NCI-H1417 (cell line): Measurements from ENCODE around the gene APC2.

Experiments used
- DNase-seq, 3 experiments: peaks; one replicate each; lab custom pipeline; 2025; lab: John Stamatoyannopoulos, UW

The APC2 gene, protein sequence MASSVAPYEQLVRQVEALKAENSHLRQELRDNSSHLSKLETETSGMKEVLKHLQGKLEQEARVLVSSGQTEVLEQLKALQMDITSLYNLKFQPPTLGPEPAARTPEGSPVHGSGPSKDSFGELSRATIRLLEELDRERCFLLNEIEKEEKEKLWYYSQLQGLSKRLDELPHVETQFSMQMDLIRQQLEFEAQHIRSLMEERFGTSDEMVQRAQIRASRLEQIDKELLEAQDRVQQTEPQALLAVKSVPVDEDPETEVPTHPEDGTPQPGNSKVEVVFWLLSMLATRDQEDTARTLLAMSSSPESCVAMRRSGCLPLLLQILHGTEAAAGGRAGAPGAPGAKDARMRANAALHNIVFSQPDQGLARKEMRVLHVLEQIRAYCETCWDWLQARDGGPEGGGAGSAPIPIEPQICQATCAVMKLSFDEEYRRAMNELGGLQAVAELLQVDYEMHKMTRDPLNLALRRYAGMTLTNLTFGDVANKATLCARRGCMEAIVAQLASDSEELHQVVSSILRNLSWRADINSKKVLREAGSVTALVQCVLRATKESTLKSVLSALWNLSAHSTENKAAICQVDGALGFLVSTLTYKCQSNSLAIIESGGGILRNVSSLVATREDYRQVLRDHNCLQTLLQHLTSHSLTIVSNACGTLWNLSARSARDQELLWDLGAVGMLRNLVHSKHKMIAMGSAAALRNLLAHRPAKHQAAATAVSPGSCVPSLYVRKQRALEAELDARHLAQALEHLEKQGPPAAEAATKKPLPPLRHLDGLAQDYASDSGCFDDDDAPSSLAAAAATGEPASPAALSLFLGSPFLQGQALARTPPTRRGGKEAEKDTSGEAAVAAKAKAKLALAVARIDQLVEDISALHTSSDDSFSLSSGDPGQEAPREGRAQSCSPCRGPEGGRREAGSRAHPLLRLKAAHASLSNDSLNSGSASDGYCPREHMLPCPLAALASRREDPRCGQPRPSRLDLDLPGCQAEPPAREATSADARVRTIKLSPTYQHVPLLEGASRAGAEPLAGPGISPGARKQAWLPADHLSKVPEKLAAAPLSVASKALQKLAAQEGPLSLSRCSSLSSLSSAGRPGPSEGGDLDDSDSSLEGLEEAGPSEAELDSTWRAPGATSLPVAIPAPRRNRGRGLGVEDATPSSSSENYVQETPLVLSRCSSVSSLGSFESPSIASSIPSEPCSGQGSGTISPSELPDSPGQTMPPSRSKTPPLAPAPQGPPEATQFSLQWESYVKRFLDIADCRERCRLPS (N-terminal part only)

GRCh38 chr19:1449467-1450442 lies at the start of gene APC2:
TSS of gene APC2 (plus strand) at chr19:1450121. CDS start at chr19:1453002, 2,881 bp downstream.
- DNase-seq = peak; percentile 30 to 97 (median 96)

DNA sequence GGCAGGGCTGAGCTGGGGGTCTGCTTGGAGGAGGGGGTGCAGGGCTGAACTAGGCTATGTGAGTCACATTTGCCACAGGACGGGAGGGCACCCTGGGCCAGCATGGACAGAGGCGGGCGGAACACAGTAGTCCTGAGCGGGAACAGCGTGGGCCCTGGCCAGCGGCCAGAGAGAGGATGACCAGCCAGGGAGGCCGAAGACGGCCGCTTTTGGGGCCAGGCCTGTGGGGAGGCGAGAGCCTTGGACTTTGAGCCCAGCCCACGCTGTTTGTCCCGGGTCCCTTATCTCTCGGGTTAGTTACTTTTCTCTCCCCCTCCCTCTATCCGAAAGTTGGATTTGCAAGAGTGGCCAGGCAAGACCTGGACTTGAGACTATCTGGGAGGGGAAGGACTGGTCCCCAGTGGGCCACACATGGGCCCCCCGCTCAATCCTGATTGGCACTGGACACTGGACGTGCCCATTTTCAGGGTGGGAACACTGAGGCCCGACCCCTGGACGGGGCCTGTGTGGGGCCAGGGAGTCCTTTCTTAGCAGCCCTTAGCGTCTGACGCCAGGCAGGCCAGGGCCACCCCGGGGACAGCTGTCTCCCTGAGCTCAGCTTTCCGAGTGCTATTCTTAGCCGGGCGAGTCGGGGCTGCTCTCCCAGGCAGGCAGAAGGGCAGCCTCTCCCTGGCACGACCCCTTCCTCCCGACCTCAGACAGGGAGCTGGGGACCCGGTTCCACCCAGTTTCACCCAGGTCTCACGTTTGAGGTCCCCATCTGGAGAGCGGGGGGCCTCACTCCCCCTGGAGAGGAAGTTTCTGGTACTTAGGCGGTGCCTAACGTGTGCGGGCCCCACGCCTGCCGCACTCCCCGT lies 49.4 kb upstream of the APC2 start:
- DNase-seq = peak; percentile 32 to 71 (median 55)

DNA sequence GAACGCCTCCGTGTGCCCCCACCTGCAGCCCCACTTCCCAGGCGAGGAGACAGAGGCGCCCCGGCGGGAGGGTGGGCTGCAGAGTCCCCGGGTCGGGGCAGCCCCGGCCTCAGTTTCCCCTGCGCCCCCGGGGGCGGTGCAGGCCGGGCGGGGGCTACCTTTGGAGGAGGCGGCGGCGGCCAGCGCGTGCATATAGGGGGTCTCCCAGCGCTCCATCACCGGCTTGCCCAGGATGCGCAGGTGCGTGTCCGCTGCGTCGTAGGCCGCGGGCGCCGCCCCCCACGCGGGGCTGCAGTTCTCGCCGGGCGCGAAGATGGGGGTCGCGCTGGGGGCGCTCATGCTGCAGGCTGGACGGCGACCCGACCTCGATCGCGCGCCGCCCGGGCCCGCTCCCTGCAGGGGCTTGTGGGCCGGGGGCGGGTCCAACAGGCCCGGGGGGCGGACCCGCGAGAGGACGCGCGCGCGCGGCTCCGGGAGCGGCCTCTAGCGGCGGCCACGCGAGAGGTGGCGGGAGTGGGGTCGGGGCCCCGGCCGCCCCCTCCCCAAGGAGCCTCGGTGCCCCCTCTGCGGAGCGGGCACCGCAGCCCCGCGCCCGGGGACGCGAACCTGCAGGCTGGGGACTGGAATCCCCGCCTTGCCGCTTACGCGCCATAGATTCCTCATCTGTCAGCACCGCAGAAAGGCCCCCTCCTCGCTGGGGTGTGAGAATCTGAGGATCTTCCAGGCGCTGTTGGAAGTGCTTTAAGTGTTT lies 48.6 kb upstream of the APC2 start, which contains the start of gene GAMT:
Gene GAMT, minus strand, starts transcription at position 405 of the 751 bp plus-strand sequence. Its CDS starts 66 bp downstream, at position 339.
- DNase-seq = peak; percentile 70 to 73 (median 71)

DNA sequence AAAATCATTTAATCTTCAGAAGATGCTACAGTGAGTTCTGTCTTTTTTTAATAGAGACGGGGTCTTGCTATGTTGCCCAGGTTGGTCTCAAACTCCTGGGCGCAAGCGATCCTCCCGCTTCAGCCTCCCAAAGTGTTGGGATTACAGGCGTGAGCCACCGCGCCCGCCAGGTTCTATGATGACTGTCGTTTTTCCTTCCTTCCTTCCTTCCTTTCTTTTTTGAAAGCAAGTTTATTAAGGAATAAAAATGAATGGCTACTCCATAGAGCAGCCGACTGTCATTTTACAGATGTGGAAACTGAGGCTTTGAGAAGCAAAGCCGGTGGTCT lies 48.1 kb upstream of the APC2 start:
- no peak for DNase-seq

DNA sequence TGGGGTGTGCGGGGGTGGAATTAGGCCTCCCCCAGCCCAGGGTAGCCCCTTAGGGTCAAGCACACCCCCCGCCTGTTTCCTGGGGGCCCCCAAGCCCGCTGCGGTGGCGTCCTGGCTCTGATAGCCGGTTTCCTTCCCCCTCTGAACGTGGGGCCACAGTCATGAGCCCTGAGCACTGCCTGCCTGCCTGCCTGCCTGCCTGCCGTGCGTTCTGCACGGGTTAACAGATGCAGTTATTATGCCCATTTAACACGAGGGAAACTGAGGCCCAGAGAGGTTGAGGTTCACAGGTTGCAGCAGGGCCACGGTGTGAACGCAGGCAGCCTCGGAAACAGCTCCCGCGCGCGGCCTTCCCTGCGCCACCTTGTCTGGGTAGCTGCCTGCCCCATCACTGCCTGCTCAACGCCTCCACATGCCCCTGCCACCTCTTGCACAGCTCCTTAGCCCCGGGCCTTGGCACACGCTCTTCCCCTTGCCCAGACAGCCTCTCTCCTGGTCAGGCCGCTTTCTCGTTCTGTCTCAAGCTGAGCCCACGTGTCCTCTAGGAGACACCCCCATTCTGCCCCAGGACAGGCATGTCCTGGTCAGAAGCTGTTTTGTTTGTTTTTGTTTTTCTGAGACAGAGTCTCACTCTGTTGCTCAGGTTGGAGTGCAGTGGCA lies 47.4 kb upstream of the APC2 start:
- no peak for DNase-seq

GRCh38 chr19:1406774-1407527 lies 43.0 kb upstream of the APC2 start:
- peak; percentile 99 to 100 (median 99) for DNase-seq

DNA sequence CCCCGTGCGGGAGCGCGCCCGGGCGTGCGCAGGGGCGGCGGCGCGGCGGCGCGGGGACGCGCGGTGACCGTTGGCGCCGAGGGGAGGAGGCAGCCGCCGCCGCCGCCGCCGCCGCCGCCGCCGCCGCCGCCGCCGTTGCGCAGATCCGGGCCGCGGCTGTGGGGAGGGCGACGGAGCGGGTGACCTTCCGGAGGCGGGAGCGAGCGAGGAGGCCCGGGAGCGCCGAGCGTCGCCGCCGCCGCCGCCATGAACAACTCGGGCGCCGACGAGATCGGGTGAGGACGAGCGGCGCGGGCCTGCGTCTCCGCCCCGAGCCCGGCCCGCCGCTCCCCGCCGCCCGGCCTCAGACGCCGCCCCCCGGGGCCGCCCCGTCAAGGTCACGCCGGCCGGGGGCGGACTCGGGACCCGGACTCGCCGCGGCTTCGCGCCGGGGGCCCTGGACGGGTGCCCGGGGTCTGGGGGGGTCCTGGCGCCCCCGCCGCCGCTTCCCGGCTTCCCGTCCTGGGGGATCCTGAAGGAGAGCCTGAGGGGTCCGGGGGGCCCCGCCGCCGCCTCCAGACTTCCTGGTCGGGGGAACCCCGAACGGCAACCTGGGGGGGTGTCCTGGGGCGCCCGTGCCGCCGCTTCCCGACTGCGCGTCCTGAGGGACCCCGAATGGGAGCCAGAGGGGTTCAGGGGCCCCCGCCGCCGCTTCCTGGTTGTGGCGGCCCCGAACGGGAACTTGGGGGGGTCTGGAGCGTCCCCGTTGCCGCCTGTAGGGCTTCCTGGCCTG lies 42.2 kb upstream of the APC2 start, which contains the start of gene DAZAP1:
Gene DAZAP1, plus strand, starts transcription at position 59 of the 772 bp plus-strand sequence. Its CDS starts 188 bp downstream, at position 247.
- DNase-seq = peak in 2 of 3 experiments; percentile 45 to 55

DNA sequence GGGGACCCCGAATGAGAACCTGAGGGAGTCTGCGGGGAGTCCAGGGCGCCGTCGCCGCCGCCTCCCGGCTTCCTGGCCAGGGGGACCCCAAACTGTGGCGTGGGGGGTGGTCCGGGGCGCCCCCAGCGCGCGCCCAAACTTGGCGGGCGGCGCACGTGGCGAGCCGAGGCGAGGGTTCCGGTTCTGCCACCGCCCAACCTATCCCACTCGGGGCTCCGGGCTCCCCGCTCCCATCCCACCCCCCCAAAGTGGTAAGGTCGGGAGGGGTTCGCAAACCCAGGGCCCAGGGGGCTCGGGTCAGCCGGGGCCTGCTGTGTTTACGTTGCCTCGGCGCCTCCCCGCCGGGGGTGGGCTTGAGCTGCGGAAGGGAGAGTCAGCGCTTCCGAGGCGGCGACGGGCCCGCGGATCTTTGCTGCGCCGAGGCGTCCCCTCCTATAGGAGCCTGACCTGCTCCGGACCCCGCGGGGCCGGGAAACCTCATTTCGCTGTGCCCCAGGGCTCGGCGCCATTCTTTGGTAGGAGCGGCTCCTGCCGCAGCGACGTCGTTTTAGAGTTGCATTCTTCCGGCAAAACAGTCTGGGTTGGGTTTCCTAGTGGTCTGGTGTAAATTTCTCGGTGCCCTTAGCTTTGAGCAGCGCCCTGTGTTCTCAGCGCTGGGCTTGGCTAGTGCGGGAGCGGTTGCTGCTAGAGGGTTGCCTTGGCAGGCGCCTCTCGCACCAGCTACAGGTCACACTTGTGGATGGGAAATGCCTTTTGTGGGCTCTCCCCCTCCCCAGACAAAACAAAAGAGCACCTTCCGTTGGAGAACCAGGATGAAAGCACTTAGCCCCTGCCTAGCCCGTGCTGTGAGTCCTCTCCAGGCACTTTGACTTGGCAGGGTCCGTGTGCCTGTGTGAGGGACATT lies 41.4 kb upstream of the APC2 start:
- DNase-seq = peak; percentile 34 to 58 (median 54)

DNA sequence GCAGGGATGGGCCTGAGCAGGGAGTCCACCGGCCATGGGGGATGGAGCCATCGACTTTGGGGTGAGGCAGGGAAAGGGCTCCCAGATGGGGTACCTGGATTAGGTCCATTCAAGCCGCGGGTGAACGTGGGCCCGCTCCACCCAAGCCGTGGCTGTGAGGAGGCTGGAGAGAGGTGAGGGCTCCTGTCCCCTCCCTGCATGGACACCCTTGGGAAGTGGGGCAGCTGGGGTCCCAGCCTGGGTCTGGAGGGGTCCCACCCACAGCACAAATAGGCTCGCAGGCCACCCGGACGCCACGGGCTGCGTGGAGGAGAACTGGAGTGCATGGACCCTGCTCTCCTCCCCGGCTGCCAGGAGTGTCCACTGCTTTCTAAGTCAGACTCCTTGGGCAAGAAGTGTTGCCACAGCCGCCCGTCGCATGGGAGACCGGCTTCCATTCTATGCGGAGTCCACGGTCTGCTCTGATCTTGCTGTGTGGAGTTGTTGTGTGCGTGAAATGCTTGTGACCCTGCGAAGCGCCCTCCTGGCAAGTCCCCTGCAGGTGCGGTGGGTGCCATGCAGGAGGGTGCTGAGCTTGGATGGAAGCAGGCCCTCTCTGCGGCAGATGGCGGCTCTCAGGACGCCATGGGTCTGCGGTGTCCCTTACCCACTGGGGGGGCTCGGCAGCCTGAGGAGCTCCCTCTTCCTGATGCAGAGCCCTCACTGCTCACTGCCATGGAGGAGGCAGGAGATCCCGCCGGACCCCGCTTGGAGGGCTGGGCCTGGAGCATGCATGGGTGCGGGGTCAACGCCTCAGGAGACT lies 40.5 kb upstream of the APC2 start:
- DNase-seq = no peak

GRCh38 chr19:1410136-1410786 lies 39.7 kb upstream of the APC2 start:
- DNase-seq = no peak

DNA sequence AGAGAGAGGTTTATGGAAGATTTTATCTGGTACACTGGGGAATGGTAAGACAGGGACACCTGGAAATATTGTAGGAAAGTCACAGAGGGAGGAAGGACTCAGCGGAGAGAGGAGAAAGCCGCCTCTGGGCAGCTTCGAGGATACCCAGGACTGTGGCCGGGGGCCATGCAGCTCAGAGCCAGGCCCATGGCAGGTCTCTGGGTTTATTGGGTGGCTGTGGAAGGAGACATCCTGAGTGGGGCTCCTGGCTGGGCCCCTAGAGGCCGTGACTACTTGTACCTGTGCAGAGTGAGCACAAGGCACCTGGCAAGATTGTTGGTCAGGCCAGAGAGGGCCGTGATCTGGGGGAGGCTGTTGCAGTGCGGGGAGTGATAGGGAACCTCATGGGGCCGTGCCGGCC lies 39.1 kb upstream of the APC2 start:
- no peak for DNase-seq

GRCh38 chr19:1411255-1412191 lies 38.4 kb upstream of the APC2 start:
- no peak for DNase-seq

- DNase-seq = no peak
These were observed 37.5 kb upstream of the APC2 start for GRCh38 chr19:1412323-1412923.
